ENCODE results near the gene TGFB3.

DNA sequence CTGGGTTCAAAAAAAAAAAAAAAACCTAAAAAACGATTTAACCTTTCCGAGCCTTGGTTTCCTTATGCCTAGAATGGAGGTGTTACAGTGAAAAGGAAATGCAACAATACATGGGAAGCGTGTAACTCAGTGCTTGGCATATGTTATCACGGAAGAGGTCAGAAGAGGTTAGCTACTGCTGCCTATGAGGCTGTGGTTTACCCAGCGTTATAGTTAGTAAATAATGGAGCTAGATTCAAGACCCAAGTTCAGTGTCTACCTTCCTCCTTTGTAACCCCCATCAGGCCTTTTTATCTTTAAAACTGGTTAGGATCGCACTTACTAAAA is 4.6 kb upstream of the TGFB3 start:
- TF ChIP-seq, protein P1, sequence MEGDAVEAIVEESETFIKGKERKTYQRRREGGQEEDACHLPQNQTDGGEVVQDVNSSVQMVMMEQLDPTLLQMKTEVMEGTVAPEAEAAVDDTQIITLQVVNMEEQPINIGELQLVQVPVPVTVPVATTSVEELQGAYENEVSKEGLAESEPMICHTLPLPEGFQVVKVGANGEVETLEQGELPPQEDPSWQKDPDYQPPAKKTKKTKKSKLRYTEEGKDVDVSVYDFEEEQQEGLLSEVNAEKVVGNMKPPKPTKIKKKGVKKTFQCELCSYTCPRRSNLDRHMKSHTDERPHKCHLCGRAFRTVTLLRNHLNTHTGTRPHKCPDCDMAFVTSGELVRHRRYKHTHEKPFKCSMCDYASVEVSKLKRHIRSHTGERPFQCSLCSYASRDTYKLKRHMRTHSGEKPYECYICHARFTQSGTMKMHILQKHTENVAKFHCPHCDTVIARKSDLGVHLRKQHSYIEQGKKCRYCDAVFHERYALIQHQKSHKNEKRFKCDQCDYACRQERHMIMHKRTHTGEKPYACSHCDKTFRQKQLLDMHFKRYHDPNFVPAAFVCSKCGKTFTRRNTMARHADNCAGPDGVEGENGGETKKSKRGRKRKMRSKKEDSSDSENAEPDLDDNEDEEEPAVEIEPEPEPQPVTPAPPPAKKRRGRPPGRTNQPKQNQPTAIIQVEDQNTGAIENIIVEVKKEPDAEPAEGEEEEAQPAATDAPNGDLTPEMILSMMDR (IDR thresholded peaks at IDR 0.05) = no peak
- TF ChIP-seq POLR2A (IDR thresholded peaks at IDR 0.05) = no peak

All from adrenal gland (tissue), 5 donors.